ENCODE results near the gene GID8. TPM values are rescaled to one million over a fixed set of nuclear protein-coding genes. Genes with fewer than 3 reads are reported as not detected.

Gene GID8
- total and polyA plus RNA-seq, 2 donors (not counting 3 experiments of a cell fraction or from before 2014, with no cell fraction given), result 25.3 to 34.6 TPM

- Histone ChIP-seq H3K27ac (ENCODE audit: insufficient read depth, low read depth, low read length) (no peak overlapping the region), H3K9me1 (replicated peaks; ENCODE audit: control insufficient read depth, extremely low read depth, insufficient read depth, low read length) (no peaks in the 10 kb centered on the region), H3K4me1 (ENCODE audit: control insufficient read depth, extremely low read depth, insufficient read depth, low read length) (peaks cover 9% of the 10 kb centered on the region), H3K4me3 (replicated peaks in 1 of 3; ENCODE audit: insufficient read depth in 1 of 3, low read depth in 1 of 3, low read length in 3 of 3) (no peak overlapping the region), H3K4me2 (ENCODE audit: insufficient read depth, low read length) (no peak overlapping the region), H3K27me3 (ENCODE audit: control insufficient read depth in 2 of 2, insufficient read depth in 2 of 2, low read length in 2 of 2) (no peaks in the 10 kb centered on the region), H3K9me3 (replicated peaks; ENCODE audit: control insufficient read depth, insufficient read depth, low read length) (no peaks in the 10 kb centered on the region), H3K36me3 (ENCODE audit: control insufficient read depth in 2 of 2, extremely low read depth in 1 of 2, insufficient read depth in 2 of 2, low read length in 2 of 2) (peaks cover 0 to under 1% of the 10 kb centered on the region in 2 experiments), H2AFZ (ENCODE audit: low read depth, low read length) (no peak overlapping the region), H3K9ac (replicated peaks; ENCODE audit: extremely low read depth, insufficient read depth, low read length) (no peak overlapping the region), H4K20me1 (replicated peaks; ENCODE audit: control insufficient read depth, extremely low read depth, insufficient read depth, low read length) (no peaks in the 10 kb centered on the region), H3K79me2 (ENCODE audit: control insufficient read depth, insufficient read depth, low read length) (peaks cover 19% of the 10 kb centered on the region)
- no peak for FAIRE-seq
- TF ChIP-seq FOS (IDR thresholded peaks at IDR 0.05; ENCODE audit: borderline replicate concordance, insufficient read depth, low read length) (no peak), MAX (IDR thresholded peaks at IDR 0.05; ENCODE audit: insufficient read depth, insufficient read length) (no peak), JUN (IDR thresholded peaks at IDR 0.05; ENCODE audit: borderline replicate concordance, insufficient read depth, insufficient read length, low read depth) (no peak), GATA2 (IDR thresholded peaks at IDR 0.05; ENCODE audit: insufficient read depth, insufficient read length, low read depth, low read length) (no peak), CTCF (IDR thresholded peaks at IDR 0.05; ENCODE audit: extremely low read depth in 1 of 2, insufficient read depth in 1 of 2, low read depth in 1 of 2, low read length in 2 of 2) (no peak), EZH2 (IDR thresholded peaks at IDR 0.05; ENCODE audit: borderline replicate concordance, low read depth, low read length, severe bottlenecking) (no peak), MYC (IDR thresholded peaks at IDR 0.05; ENCODE audit: low read depth, low read length) (no peak), POLR2AphosphoS5 (IDR thresholded peaks at IDR 0.05; ENCODE audit: insufficient read depth, low read depth, low read length) (no peak), POLR2A (IDR thresholded peaks at IDR 0.05; ENCODE audit: low read depth, low read length) (no peak)
- POLR2A ChIA-PET, result no interaction called here
- CTCF ChIA-PET, result no interaction called here
- dilution Hi-C loops (cut with MboI; ENCODE audit: extremely low pct_ligation_motif_present, low sequenced_read_pairs), result no loop called here
- no TSS peak for BruUV-seq (replicated peaks)
- DNase-seq (ENCODE audit: low read depth, low spot score), result no peak
- intact Hi-C loops (cut with micrococcal nuclease), result no loop called here
Observed at GRCh38 chr20:62958388-62959100, 20.6 kb downstream of the GID8 start.
